ENCODE measurements around the gene PTPRD. TPM values are rescaled to one million over a fixed set of nuclear protein-coding genes. Genes with fewer than 3 reads are reported as not detected.

The PTPRD gene
- total and polyA plus RNA-seq, 2 experiments from 2014 or later = 11.5 to 58.0 TPM

DNA sequence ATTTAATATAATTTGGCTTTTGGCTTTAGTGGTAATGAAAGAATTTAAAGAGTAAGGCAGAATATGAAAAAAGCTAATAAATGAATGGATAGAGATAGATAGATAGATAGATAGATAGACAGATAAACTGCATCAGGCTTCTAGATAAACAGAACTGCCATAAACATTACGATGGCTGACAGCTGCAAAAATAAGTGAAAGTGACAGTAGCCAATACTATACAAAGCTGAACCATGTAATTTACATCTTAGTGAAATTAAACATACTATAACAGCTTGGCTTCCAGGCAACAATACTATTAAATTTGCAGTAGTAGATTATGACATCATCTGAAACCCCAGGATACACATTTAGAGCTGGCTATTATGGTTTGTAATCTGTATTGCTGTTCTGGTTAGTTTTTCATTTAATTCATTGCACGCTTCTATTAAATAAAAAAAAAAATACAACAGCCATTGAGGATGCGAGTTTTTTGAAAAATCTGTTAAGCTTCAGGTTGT is 1354.8 kb downstream of the PTPRD start (continued):
- TF ChIP-seq, protein P1, sequence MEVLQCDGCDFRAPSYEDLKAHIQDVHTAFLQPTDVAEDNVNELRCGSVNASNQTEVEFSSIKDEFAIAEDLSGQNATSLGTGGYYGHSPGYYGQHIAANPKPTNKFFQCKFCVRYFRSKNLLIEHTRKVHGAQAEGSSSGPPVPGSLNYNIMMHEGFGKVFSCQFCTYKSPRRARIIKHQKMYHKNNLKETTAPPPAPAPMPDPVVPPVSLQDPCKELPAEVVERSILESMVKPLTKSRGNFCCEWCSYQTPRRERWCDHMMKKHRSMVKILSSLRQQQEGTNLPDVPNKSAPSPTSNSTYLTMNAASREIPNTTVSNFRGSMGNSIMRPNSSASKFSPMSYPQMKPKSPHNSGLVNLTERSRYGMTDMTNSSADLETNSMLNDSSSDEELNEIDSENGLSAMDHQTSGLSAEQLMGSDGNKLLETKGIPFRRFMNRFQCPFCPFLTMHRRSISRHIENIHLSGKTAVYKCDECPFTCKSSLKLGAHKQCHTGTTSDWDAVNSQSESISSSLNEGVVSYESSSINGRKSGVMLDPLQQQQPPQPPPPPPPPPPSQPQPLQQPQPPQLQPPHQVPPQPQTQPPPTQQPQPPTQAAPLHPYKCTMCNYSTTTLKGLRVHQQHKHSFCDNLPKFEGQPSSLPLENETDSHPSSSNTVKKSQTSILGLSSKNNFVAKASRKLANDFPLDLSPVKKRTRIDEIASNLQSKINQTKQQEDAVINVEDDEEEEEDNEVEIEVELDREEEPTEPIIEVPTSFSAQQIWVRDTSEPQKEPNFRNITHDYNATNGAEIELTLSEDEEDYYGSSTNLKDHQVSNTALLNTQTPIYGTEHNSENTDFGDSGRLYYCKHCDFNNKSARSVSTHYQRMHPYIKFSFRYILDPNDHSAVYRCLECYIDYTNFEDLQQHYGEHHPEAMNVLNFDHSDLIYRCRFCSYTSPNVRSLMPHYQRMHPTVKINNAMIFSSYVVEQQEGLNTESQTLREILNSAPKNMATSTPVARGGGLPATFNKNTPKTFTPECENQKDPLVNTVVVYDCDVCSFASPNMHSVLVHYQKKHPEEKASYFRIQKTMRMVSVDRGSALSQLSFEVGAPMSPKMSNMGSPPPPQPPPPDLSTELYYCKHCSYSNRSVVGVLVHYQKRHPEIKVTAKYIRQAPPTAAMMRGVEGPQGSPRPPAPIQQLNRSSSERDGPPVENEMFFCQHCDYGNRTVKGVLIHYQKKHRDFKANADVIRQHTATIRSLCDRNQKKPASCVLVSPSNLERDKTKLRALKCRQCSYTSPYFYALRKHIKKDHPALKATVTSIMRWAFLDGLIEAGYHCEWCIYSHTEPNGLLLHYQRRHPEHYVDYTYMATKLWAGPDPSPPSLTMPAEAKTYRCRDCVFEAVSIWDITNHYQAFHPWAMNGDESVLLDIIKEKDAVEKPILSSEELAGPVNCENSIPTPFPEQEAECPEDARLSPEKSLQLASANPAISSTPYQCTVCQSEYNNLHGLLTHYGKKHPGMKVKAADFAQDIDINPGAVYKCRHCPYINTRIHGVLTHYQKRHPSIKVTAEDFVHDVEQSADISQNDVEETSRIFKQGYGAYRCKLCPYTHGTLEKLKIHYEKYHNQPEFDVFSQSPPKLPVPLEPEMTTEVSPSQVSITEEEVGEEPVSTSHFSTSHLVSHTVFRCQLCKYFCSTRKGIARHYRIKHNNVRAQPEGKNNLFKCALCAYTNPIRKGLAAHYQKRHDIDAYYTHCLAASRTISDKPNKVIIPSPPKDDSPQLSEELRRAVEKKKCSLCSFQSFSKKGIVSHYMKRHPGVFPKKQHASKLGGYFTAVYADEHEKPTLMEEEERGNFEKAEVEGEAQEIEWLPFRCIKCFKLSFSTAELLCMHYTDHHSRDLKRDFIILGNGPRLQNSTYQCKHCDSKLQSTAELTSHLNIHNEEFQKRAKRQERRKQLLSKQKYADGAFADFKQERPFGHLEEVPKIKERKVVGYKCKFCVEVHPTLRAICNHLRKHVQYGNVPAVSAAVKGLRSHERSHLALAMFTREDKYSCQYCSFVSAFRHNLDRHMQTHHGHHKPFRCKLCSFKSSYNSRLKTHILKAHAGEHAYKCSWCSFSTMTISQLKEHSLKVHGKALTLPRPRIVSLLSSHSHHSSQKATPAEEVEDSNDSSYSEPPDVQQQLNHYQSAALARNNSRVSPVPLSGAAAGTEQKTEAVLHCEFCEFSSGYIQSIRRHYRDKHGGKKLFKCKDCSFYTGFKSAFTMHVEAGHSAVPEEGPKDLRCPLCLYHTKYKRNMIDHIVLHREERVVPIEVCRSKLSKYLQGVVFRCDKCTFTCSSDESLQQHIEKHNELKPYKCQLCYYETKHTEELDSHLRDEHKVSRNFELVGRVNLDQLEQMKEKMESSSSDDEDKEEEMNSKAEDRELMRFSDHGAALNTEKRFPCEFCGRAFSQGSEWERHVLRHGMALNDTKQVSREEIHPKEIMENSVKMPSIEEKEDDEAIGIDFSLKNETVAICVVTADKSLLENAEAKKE (CRISPR knock-in tag; IDR thresholded peaks at IDR 0.05) = no peak
- TF ChIP-seq POLR2AphosphoS5 (IDR thresholded peaks at IDR 0.05; ENCODE audit: low read depth) (no peak), ZNF331 (CRISPR knock-in tag; IDR thresholded peaks at IDR 0.05; ENCODE audit: low read depth) (no peak)
- TF ChIP-seq, protein P2, sequence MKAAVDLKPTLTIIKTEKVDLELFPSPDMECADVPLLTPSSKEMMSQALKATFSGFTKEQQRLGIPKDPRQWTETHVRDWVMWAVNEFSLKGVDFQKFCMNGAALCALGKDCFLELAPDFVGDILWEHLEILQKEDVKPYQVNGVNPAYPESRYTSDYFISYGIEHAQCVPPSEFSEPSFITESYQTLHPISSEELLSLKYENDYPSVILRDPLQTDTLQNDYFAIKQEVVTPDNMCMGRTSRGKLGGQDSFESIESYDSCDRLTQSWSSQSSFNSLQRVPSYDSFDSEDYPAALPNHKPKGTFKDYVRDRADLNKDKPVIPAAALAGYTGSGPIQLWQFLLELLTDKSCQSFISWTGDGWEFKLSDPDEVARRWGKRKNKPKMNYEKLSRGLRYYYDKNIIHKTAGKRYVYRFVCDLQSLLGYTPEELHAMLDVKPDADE (IDR thresholded peaks at IDR 0.05) = no peak

DNA sequence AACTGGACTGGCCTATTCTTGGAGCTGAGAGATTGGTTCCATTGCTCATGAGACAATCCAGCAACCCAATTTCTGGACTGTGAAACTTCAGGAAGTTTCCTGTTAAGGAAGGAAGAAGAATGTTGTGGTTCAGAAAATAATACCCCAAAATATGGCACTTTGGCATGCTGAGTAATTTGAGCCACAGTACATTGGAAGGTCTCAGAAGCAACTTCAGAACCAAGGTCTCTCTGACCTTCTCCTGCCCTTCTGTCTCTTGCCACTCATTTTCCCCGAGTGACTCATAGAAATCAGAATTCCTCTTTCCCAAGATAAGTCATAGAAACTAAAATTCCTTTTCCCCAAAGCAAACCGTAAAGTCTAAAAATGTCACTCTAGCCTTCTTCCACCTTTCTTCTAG is 1366.1 kb downstream of the PTPRD start:
- H4K20me1 ChIP-seq (replicated peaks; ENCODE audit: insufficient read depth) = no peaks in the 10 kb centered on the region
- DNase-seq (ENCODE audit: low spot score) = no peak
- H3K27ac ChIP-seq (ENCODE audit: low read depth) = no peak overlapping the region
- no peaks in the 10 kb centered on the region for H3K79me2 ChIP-seq (replicated peaks; ENCODE audit: insufficient read depth)
- H3F3A ChIP-seq (replicated peaks; ENCODE audit: low read depth) = no peaks in the 10 kb centered on the region
- H3K4me2 ChIP-seq = no peak overlapping the region
- Mint-ChIP-seq H3K27ac (no peak overlapping the region), H3K4me1 (no peaks in the 10 kb centered on the region), H3K4me3 (no peak overlapping the region), H3K9me3 (peaks cover 23% of the 10 kb centered on the region), H3K27me3 (ENCODE audit: insufficient read depth, low read depth, poor library complexity) (peaks cover 4% of the 10 kb centered on the region), H3K36me3 (ENCODE audit: low read depth) (peaks cover 18% of the 10 kb centered on the region; the same call in 2 of the 3 replicates)
- H2AFZ ChIP-seq = no peak overlapping the region
- H3K27me3 ChIP-seq (ENCODE audit: insufficient read depth) = no peaks in the 10 kb centered on the region
- H3K4me3 ChIP-seq = no peak overlapping the region
- H3K36me3 ChIP-seq (ENCODE audit: insufficient read depth) = no peaks in the 10 kb centered on the region; the same call in 1 of the 2 replicates
- H3K4me1 ChIP-seq (ENCODE audit: insufficient read depth) = no peaks in the 10 kb centered on the region
- H3K9me2 ChIP-seq (ENCODE audit: insufficient read depth) = peaks cover 9% of the 10 kb centered on the region; the same call in 1 of the 2 replicates
- no peak for ATAC-seq
- TF ChIP-seq NANOG (IDR thresholded peaks at IDR 0.05; ENCODE audit: borderline replicate concordance) = no peak
- TF ChIP-seq, protein P3, sequence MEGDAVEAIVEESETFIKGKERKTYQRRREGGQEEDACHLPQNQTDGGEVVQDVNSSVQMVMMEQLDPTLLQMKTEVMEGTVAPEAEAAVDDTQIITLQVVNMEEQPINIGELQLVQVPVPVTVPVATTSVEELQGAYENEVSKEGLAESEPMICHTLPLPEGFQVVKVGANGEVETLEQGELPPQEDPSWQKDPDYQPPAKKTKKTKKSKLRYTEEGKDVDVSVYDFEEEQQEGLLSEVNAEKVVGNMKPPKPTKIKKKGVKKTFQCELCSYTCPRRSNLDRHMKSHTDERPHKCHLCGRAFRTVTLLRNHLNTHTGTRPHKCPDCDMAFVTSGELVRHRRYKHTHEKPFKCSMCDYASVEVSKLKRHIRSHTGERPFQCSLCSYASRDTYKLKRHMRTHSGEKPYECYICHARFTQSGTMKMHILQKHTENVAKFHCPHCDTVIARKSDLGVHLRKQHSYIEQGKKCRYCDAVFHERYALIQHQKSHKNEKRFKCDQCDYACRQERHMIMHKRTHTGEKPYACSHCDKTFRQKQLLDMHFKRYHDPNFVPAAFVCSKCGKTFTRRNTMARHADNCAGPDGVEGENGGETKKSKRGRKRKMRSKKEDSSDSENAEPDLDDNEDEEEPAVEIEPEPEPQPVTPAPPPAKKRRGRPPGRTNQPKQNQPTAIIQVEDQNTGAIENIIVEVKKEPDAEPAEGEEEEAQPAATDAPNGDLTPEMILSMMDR (conservative IDR thresholded peaks at IDR 0.05; ENCODE audit: low read depth in 2 of 2) = no peak
- TF ChIP-seq, protein P4, sequence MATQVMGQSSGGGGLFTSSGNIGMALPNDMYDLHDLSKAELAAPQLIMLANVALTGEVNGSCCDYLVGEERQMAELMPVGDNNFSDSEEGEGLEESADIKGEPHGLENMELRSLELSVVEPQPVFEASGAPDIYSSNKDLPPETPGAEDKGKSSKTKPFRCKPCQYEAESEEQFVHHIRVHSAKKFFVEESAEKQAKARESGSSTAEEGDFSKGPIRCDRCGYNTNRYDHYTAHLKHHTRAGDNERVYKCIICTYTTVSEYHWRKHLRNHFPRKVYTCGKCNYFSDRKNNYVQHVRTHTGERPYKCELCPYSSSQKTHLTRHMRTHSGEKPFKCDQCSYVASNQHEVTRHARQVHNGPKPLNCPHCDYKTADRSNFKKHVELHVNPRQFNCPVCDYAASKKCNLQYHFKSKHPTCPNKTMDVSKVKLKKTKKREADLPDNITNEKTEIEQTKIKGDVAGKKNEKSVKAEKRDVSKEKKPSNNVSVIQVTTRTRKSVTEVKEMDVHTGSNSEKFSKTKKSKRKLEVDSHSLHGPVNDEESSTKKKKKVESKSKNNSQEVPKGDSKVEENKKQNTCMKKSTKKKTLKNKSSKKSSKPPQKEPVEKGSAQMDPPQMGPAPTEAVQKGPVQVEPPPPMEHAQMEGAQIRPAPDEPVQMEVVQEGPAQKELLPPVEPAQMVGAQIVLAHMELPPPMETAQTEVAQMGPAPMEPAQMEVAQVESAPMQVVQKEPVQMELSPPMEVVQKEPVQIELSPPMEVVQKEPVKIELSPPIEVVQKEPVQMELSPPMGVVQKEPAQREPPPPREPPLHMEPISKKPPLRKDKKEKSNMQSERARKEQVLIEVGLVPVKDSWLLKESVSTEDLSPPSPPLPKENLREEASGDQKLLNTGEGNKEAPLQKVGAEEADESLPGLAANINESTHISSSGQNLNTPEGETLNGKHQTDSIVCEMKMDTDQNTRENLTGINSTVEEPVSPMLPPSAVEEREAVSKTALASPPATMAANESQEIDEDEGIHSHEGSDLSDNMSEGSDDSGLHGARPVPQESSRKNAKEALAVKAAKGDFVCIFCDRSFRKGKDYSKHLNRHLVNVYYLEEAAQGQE (IDR thresholded peaks at IDR 0.05; ENCODE audit: unreplicated experiment) = no peak
- TF ChIP-seq ZNF114 (CRISPR knock-in tag; IDR thresholded peaks at IDR 0.05) = no peak
- no peak for TF ChIP-seq POLR2AphosphoS5 (IDR thresholded peaks at IDR 0.05; ENCODE audit: low read depth)
- TF ChIP-seq, protein P2 (IDR thresholded peaks at IDR 0.05) = no peak
